GM23338 (cell line): ENCODE data around the gene RAPGEF5. TPM values are rescaled to one million over a fixed set of nuclear protein-coding genes. Genes with fewer than 3 reads are reported as not detected.

Source experiments
- ATAC-seq: fragments of 200-7000 bp; cut with Tn5 transposase; 3 replicates; pipeline ENCODE4 v1.9.1; 2020
- DNase-seq: peaks from one replicate; pipeline ENCODE4 v3.0.0-alpha.2; 2015; ENCODE audit warnings: low spot score
- H2AFZ ChIP-seq: fragments of 200-600 bp; sonication (generic); 2 replicates; pipeline ENCODE4 v1.8.0; 2016; ENCODE audit warnings: antibody characterized with exemption, mild to moderate bottlenecking, moderate library complexity
- H3F3A ChIP-seq: fragments of 200-600 bp; sonication (generic); replicated peaks from 2 replicates; pipeline ENCODE4 v1.8.0; 2017; ENCODE audit warnings: antibody characterized with exemption, mixed run types, low read depth
- H3K27ac ChIP-seq: fragments of 200-600 bp; sonication (generic); 2 replicates; pipeline ENCODE4 v1.6.1; 2016; ENCODE audit warnings: low read depth
- H3K27me3 ChIP-seq: fragments of 200-600 bp; sonication (generic); 2 replicates; pipeline ENCODE4 v1.8.0; 2016; ENCODE audit warnings: mild to moderate bottlenecking, mixed run types, moderate library complexity; ENCODE audit not compliant: insufficient read depth
- H3K36me3 ChIP-seq: fragments of 200-600 bp; sonication (generic); 2 replicates; pipeline ENCODE4 v1.8.0; 2016; ENCODE audit warnings: mild to moderate bottlenecking; ENCODE audit not compliant: insufficient read depth
- H3K4me1 ChIP-seq: fragments of 200-600 bp; sonication (generic); 2 replicates; pipeline ENCODE4 v1.8.0; 2016; ENCODE audit warnings: mild to moderate bottlenecking, moderate library complexity; ENCODE audit not compliant: insufficient read depth
- H3K4me2 ChIP-seq: fragments of 200-600 bp; sonication (generic); 2 replicates; pipeline ENCODE4 v1.7.1; 2017; ENCODE audit warnings: mixed run types
- H3K4me3 ChIP-seq: fragments of 200-600 bp; sonication (generic); 2 replicates; pipeline ENCODE4 v1.6.1; 2016; ENCODE audit warnings: mixed run types
- H3K79me2 ChIP-seq: fragments of 200-600 bp; sonication (generic); replicated peaks from 2 replicates; pipeline ENCODE4 v1.8.0; 2017; ENCODE audit warnings: mild to moderate bottlenecking; ENCODE audit not compliant: insufficient read depth
- H3K9me2 ChIP-seq: fragments of 200-600 bp; sonication (generic); 2 replicates; pipeline ENCODE4 v1.8.0; 2017; ENCODE audit not compliant: insufficient read depth
- H4K20me1 ChIP-seq: fragments of 200-600 bp; sonication (generic); replicated peaks from 2 replicates; pipeline ENCODE4 v1.8.0; 2017; ENCODE audit warnings: mild to moderate bottlenecking; ENCODE audit not compliant: insufficient read depth
- H3K27ac Mint-ChIP-seq: 2 replicates; pipeline ENCODE4 v1.8.0; 2020; ENCODE audit warnings: inconsistent platforms, mild to moderate bottlenecking, moderate library complexity, mixed read lengths
- H3K27me3 Mint-ChIP-seq: 3 replicates; pipeline ENCODE4 v1.8.0; 2022; ENCODE audit warnings: low read depth, mild to moderate bottlenecking, moderate library complexity, mixed read lengths, inconsistent platforms; ENCODE audit not compliant: insufficient read depth, poor library complexity
- H3K36me3 Mint-ChIP-seq: 3 replicates; pipeline ENCODE4 v1.8.0; 2021; ENCODE audit warnings: low read depth, mild to moderate bottlenecking, inconsistent platforms, moderate library complexity, mixed read lengths
- H3K4me1 Mint-ChIP-seq: 3 replicates; pipeline ENCODE4 v1.8.0; 2020; ENCODE audit warnings: mild to moderate bottlenecking, inconsistent platforms, mixed read lengths
- H3K4me3 Mint-ChIP-seq: 3 replicates; pipeline ENCODE4 v1.8.0; 2021; ENCODE audit warnings: moderate library complexity, mild to moderate bottlenecking, inconsistent platforms, mixed read lengths
- H3K9me3 Mint-ChIP-seq: 3 replicates; pipeline ENCODE4 v1.8.0; 2020; ENCODE audit warnings: moderate library complexity, mild to moderate bottlenecking, inconsistent platforms, mixed read lengths
- CREB1 ChIP-seq: fragments of 250-450 bp; sonication (Bioruptor Pico); IDR thresholded peaks from 2 replicates; pipeline ENCODE4 v1.5.0; 2020; ENCODE audit warnings: low read depth, mild to moderate bottlenecking, moderate library complexity
- EZH2 ChIP-seq: fragments of 200-600 bp; sonication (generic); IDR thresholded peaks from one replicate; pipeline ENCODE4 v1.8.0; 2017; ENCODE audit warnings: antibody characterized with exemption, mild to moderate bottlenecking, low read depth; ENCODE audit not compliant: unreplicated experiment
- EZH2phosphoT487 ChIP-seq: fragments of 200-600 bp; sonication (generic); IDR thresholded peaks from one replicate; pipeline ENCODE4 v1.8.1; 2018; ENCODE audit warnings: antibody characterized with exemption; ENCODE audit not compliant: unreplicated experiment
- POLR2AphosphoS5 ChIP-seq: IDR thresholded peaks from 2 replicates; pipeline ENCODE4 v1.6.1; 2016; ENCODE audit warnings: antibody characterized with exemption, low read depth
- STAT1 ChIP-seq: IDR thresholded peaks from one replicate; pipeline ENCODE4 v1.6.1; 2016; ENCODE audit warnings: antibody characterized with exemption; ENCODE audit not compliant: unreplicated experiment
- ZNF331 ChIP-seq: fragments of 250-450 bp; sonication (Bioruptor Pico); IDR thresholded peaks from 2 replicates; pipeline ENCODE4 v1.5.0; 2020; ENCODE audit warnings: low read depth, mild to moderate bottlenecking, moderate library complexity
- polyA plus RNA-seq: library from polyadenylated mRNA; unstranded; fragments of >200 nt; fragmentation: Nextera tagmentation; extraction: Ambion mirVana; gene quantifications from 2 replicates; pipeline ENCODE4 v1.2.1, GENCODE V29; 2016
- total RNA-seq: library from RNA; depleted of rRNA; stranded (reverse); fragments of >200 nt; shearing (Covaris generic); gene quantifications from 2 replicates; pipeline ENCODE4 v1.2.3, GENCODE V29; 2014
- TF ChIP-seq, protein P1 (sequence below): IDR thresholded peaks from one replicate; pipeline ENCODE4 v1.6.1; 2018; ENCODE audit warnings: antibody characterized with exemption; ENCODE audit not compliant: unreplicated experiment
- TF ChIP-seq, protein P2 (sequence below), 2 experiments: fragments of 200-600 bp in 1 of 2; sonication (generic) in 1 of 2; conservative IDR thresholded peaks; 2 replicates each; pipeline versions ENCODE4 v1.5.1 to v1.6.1; 2016 to 2017; ENCODE audit warnings: antibody characterized with exemption in 2 of 2, low read depth in 2 of 2, mild to moderate bottlenecking in 2 of 2, moderate library complexity in 1 of 2

Gene RAPGEF5
- total and polyA plus RNA-seq, 2 experiments from 2014 or later: 6.3 to 13.1 TPM

DNA sequence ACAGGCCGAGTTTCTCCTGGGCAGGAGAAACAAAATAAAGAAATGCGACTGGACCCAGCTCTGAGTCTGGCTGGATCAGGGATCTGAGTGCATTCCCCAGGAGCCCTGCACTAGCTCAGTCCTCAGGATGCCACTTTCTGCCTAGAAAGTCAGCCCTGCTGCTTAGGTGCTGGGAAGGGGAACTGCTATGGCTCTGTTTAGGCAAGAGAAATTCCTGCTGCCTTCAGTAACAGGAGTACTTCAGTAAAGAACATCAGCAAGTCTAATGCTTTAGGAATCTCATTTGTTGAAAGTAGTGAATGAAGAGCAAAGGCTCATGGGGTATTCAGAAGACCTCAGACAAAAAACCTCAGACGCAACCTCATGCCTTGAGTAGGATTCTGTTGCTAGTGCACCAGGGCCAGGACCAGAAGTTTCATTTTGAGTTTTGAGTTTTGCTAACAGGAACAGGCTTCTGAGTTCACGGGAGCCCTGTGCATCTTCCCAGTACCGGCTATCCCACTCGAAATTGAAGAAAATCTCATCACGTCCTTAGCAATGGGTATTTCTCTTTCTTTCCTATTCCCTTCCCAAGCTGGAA, 240.4 kb downstream of the RAPGEF5 start (continued):
- TF ChIP-seq, protein P1, sequence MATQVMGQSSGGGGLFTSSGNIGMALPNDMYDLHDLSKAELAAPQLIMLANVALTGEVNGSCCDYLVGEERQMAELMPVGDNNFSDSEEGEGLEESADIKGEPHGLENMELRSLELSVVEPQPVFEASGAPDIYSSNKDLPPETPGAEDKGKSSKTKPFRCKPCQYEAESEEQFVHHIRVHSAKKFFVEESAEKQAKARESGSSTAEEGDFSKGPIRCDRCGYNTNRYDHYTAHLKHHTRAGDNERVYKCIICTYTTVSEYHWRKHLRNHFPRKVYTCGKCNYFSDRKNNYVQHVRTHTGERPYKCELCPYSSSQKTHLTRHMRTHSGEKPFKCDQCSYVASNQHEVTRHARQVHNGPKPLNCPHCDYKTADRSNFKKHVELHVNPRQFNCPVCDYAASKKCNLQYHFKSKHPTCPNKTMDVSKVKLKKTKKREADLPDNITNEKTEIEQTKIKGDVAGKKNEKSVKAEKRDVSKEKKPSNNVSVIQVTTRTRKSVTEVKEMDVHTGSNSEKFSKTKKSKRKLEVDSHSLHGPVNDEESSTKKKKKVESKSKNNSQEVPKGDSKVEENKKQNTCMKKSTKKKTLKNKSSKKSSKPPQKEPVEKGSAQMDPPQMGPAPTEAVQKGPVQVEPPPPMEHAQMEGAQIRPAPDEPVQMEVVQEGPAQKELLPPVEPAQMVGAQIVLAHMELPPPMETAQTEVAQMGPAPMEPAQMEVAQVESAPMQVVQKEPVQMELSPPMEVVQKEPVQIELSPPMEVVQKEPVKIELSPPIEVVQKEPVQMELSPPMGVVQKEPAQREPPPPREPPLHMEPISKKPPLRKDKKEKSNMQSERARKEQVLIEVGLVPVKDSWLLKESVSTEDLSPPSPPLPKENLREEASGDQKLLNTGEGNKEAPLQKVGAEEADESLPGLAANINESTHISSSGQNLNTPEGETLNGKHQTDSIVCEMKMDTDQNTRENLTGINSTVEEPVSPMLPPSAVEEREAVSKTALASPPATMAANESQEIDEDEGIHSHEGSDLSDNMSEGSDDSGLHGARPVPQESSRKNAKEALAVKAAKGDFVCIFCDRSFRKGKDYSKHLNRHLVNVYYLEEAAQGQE: no peak
- TF ChIP-seq EZH2 (no peak), CREB1 (CRISPR knock-in tag) (no peak), POLR2AphosphoS5 (no peak), ZNF331 (no peak), STAT1 (no peak)
- TF ChIP-seq, protein P2, sequence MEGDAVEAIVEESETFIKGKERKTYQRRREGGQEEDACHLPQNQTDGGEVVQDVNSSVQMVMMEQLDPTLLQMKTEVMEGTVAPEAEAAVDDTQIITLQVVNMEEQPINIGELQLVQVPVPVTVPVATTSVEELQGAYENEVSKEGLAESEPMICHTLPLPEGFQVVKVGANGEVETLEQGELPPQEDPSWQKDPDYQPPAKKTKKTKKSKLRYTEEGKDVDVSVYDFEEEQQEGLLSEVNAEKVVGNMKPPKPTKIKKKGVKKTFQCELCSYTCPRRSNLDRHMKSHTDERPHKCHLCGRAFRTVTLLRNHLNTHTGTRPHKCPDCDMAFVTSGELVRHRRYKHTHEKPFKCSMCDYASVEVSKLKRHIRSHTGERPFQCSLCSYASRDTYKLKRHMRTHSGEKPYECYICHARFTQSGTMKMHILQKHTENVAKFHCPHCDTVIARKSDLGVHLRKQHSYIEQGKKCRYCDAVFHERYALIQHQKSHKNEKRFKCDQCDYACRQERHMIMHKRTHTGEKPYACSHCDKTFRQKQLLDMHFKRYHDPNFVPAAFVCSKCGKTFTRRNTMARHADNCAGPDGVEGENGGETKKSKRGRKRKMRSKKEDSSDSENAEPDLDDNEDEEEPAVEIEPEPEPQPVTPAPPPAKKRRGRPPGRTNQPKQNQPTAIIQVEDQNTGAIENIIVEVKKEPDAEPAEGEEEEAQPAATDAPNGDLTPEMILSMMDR (conservative IDR thresholded peaks at IDR 0.05; ENCODE audit: low read depth in 2 of 2): no peak

DNA sequence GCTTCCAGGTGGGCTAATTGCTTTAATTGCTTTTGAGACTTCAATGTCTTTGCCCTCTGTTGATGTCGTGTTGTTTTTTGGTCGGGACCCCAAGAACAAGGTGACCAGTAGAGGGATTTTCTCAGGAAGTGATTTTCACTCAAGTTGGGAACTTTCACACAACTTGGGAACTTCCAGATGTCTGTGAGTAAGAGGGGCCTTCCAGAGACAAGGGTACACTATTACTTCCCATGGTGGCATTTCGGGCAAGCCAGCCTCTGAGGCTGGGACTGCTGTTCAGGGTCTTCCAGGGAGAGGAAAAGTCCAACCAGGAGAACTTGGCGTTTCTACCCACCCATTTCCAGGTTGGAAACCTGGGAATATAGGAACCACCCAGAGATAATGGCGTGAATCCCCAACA, 241.3 kb downstream of the RAPGEF5 start:
- Histone ChIP-seq H2AFZ (no peak overlapping the region), H3F3A (no peaks in the 10 kb centered on the region), H3K27ac (no peak overlapping the region), H3K79me2 (no peaks in the 10 kb centered on the region), H3K4me2 (no peak overlapping the region), H3K9me2 (no peaks in the 10 kb centered on the region), H3K4me1 (no peaks in the 10 kb centered on the region), H3K4me3 (no peak overlapping the region), H3K36me3 (no peaks in the 10 kb centered on the region), H4K20me1 (no peaks in the 10 kb centered on the region), H3K27me3 (no peaks in the 10 kb centered on the region)
- TF ChIP-seq EZH2 (no peak), EZH2phosphoT487 (no peak)
- Mint-ChIP-seq H3K9me3 (no peaks in the 10 kb centered on the region), H3K4me3 (no peak overlapping the region), H3K4me1 (peaks cover 6% of the 10 kb centered on the region; the same call in 1 of the 3 replicates), H3K27ac (no peak overlapping the region), H3K27me3 (peaks cover 10% of the 10 kb centered on the region), H3K36me3 (peaks cover 3% of the 10 kb centered on the region; the same call in 2 of the 3 replicates)
- DNase-seq (no peak), ATAC-seq (no peak)
